GM19193 (cell line): ENCODE measurements around the gene RAB36.

Source experiments
- POLR2A ChIP-seq: IDR thresholded peaks from 4 replicates; pipeline ENCODE4 v1.6.1; 2011; ENCODE audit not compliant: insufficient read depth, insufficient read length; ENCODE audit errors: extremely low read depth

Gene RAB36

GRCh38 chr22:23166841-23167616 lies 21.8 kb downstream of the RAB36 start:
- no peak for TF ChIP-seq POLR2A

GRCh38 chr22:23168391-23169042 lies 23.2 kb downstream of the RAB36 start:
- no peak for TF ChIP-seq POLR2A

GRCh38 chr22:23169043-23169406 lies 23.7 kb downstream of the RAB36 start:
- no peak for TF ChIP-seq POLR2A

- no peak for TF ChIP-seq POLR2A
These were observed 30.8 kb downstream of the RAB36 start for GRCh38 chr22:23175817-23176644.

- TF ChIP-seq POLR2A, result no peak
These were observed 31.4 kb downstream of the RAB36 start for GRCh38 chr22:23176645-23177027.

- no peak for TF ChIP-seq POLR2A
These were observed 31.9 kb downstream of the RAB36 start for GRCh38 chr22:23177197-23177596.

GRCh38 chr22:23178512-23179254 lies 33.4 kb downstream of the RAB36 start:
- TF ChIP-seq POLR2A, result no peak

GRCh38 chr22:23179381-23180299 lies 34.4 kb downstream of the RAB36 start:
- TF ChIP-seq POLR2A, result no peak

GRCh38 chr22:23180301-23180892 lies 35.1 kb downstream of the RAB36 start, which contains the start of gene BCR:
BCR (plus strand) TSS chr22:23180509; CDS start chr22:23180961, 452 bp downstream.
- no peak for TF ChIP-seq POLR2A

GRCh38 chr22:23180893-23181720 lies 35.8 kb downstream of the RAB36 start:
- no peak for TF ChIP-seq POLR2A

GRCh38 chr22:23181721-23182308 lies 36.5 kb downstream of the RAB36 start:
- no peak for TF ChIP-seq POLR2A

GRCh38 chr22:23182309-23183060 lies 37.2 kb downstream of the RAB36 start:
- no peak for TF ChIP-seq POLR2A
